OCI-M2 (cell line): ENCODE data around the gene ERMAP.

ENCODE experiments used
- DNase-seq: peaks from one replicate; lab custom pipeline; 2025; ENCODE audit not compliant: unreplicated experiment; lab: John Stamatoyannopoulos, UW

ERMAP gene, protein sequence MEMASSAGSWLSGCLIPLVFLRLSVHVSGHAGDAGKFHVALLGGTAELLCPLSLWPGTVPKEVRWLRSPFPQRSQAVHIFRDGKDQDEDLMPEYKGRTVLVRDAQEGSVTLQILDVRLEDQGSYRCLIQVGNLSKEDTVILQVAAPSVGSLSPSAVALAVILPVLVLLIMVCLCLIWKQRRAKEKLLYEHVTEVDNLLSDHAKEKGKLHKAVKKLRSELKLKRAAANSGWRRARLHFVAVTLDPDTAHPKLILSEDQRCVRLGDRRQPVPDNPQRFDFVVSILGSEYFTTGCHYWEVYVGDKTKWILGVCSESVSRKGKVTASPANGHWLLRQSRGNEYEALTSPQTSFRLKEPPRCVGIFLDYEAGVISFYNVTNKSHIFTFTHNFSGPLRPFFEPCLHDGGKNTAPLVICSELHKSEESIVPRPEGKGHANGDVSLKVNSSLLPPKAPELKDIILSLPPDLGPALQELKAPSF

GRCh38 chr1:42816585-42817439, at the start of gene ERMAP, which contains the start of gene SVBP:
Gene ERMAP, plus strand, starts transcription at chr1:42817122. Its CDS starts 13,327 bp downstream, at chr1:42830449.
Gene SVBP, minus strand, starts transcription at chr1:42817397. Its CDS starts 853 bp downstream, at chr1:42816544.
- peak; percentile 41 for DNase-seq

DNA sequence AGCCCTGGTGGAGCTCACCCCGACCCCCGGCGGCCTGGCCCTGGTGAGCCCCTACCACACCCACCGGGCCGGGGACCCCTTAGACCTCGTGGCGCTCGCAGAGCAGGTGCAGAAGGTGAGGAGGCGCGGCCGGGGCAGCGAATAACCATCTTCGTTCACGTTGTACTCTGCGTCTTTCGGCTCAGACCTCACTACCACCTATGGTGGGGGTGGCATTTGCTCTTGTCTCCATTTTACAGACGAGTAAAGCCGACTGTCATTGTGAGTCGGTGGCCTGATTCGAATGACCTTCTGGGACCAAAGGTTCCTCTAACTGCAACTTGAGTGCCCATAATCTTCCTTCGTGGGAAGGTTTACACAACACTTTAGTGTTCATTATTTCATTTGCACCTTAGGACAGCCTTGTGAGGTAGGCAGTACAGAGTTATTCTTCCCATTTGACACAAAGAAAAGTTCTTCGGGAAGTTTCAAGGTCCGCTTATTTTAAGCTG, 49.4 kb upstream of the ERMAP start:
- no peak for DNase-seq

GRCh38 chr1:42768172-42768571, 48.8 kb upstream of the ERMAP start:
- no peak for DNase-seq

DNA sequence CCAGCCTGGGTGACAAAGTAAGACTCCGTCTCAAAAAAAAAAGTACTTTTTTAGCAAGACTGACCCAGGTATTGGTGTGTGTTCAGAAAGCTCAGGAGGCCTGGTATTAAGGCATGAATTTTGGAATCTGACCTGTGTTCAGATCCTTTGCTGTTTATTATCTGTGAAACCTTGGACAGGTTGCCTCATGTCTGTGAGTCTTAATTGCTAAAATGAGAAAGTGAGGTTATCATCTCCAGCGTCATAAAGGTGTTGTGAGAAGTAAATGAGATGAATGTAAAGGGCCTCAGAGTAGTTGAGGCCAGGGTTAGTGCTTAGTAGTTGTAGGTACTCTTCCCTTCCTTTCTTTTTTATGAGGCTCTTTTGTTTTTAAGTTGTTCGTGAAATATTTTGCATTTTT, 47.1 kb upstream of the ERMAP start:
- DNase-seq, result no peak

GRCh38 chr1:42773420-42773819, 43.5 kb upstream of the ERMAP start:
- no peak for DNase-seq

GRCh38 chr1:42774928-42775526, 41.9 kb upstream of the ERMAP start:
- no peak for DNase-seq

GRCh38 chr1:42776502-42776901, 40.4 kb upstream of the ERMAP start:
- DNase-seq, result no peak

GRCh38 chr1:42777852-42778251, 39.1 kb upstream of the ERMAP start:
- DNase-seq, result no peak

GRCh38 chr1:42779725-42780124, 37.2 kb upstream of the ERMAP start:
- no peak for DNase-seq

- no peak for DNase-seq
Observed at GRCh38 chr1:42780176-42780575, 36.7 kb upstream of the ERMAP start.

GRCh38 chr1:42783092-42783491, 33.8 kb upstream of the ERMAP start:
- DNase-seq, result no peak

GRCh38 chr1:42784547-42784945, 32.4 kb upstream of the ERMAP start:
- DNase-seq, result no peak

DNA sequence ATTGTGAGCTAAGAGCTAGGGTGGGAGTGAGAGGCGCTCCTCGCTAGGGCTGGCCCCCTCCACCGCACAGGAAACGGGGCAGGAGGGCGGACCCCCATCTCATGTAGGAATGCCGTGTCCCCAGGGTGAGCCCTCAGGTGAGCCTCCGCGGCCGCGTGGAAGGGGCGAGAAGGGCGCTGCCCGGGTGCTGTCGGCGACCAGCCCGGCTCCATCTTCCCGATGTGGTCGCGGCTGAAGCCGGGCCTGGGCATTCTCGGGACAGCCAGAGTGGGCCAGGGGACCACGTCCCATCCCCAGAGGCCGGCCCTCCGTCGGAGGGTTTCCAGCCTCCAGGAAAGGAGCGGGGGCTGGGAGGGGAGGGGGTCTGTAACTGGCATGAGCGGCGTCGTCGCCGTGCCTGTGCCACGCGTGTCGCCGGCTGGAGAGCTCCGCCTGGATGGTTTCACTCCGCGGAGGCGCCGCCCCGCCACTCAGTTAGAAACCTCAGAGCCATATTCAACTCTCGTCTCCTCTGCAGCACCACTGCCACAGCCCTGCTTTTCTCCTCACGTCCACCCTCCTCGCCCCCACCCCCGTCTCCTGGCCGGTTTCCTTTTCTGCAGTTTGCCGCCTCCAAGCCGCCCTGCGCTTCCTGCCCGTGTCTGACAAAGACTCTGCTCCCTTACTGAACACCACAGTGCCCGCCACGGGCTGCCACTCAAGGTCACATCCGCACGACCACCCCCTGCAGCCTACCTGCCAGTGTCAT, 31.8 kb upstream of the ERMAP start, which contains the start of gene TMEM269:
TMEM269 (plus strand) TSS at position 46 of the 748 bp plus-strand sequence. CDS start 4,903 bp downstream, outside the sequence.
- DNase-seq, result no peak

DNA sequence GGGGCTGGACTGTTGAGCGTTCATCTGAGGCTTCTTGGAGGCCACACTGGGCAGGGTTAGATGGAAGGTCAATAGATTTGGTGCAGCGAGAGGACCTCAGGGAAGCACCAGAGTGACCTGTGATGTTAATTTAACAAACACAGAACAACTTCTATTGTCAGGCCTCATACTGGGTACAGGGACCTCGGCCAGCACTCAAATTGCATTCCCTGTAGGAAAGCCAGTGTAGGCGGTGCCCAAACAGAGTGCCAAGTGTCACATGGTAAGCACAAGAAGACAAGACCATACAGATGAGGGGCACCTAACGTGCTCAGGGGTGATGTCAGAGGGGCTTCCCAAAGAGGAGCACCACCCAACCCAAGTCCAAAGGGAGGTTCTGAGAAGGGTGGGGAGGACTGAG, 30.8 kb upstream of the ERMAP start:
- no peak for DNase-seq

DNA sequence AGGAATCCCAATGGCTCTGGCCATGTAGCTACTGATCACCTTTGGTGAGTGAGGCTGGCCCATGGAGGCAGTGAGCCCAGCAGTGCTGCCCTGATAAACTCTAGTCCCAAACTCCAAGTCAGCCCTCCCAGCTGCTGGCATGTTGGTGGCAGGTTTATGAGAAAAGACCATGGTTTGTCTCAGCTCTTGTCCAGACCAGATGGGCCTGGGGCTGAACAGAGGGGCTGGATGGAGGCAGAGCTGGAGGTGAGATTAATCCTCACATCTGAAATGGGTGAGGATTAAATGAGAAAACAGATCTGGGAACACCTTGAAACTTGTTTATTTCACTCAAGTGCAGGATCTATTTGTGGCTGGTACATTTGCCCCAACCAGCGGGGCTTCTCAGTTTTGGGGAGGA, 28.9 kb upstream of the ERMAP start:
- no peak for DNase-seq

- no peak for DNase-seq
Observed at GRCh38 chr1:42793824-42794223, 23.1 kb upstream of the ERMAP start.

DNA sequence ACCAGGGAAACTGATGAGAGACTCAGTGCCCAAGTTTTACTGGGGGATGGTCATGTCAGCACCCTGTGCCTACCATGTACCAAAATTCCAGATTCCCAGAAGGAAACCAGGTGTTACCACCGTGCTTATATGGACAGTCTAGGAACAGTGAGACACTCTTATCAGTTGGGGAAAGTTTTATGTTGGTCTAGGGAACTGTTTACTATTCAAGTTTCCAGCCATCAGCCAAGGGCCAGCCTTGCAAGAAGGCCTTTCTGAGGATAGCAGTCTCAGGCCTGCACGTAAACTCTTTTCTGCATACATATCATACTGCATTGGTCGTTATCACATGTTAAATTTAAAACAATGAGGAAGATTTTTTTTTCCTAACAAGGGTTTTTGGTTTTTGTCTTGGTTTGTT, 19.5 kb upstream of the ERMAP start:
- no peak for DNase-seq

DNA sequence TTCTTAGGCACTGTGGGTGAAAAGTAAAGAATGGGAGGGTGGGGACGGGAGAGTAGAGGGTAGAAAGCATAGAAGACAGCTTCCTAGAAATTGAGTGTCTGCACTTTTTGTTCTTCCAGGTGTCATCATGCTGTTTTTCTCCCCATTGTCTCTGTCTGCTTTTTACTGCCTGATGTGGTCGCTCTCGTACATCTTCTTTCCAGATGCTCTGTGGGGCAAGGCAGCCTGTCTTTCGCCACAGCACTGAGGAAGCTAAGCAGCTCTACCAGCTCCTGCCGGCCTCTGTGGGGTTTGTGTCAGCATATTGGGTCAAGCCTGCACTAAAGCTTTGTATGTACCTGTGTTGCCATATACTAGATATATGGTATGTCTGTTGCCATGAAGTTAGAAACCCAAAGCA, 18.9 kb upstream of the ERMAP start:
- no peak for DNase-seq

- no peak for DNase-seq
Observed at GRCh38 chr1:42801832-42802473, 15.0 kb upstream of the ERMAP start.

DNA sequence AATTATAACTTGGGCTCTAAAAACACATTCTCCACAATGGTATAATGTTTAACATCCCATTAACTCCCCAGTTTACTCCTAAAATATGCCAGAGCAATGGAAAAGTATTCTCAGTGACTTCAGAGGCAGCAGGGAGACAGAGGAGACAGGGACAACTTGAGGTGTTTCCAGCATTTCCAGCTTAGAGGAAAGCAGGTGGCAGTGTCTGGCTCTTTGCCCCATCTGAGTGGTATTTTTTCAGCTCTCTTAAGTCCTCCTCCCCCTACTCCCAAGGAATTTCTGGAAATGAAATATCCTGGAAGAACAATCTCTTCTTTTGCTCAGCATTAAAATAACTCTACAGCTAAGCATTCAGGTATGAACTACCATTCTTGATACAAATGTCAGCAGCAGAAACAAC, 10.8 kb upstream of the ERMAP start:
- DNase-seq, result no peak
